Epithelial cell of prostate (primary cell): ENCODE measurements around the gene DRC1.
"Not testable (repeated sequence)": the region's sequence is repeated elsewhere in the genome, so short reads cannot be mapped to it uniquely, and the experiment has no call there.

Source experiments
- DNase-seq: peaks from one replicate; pipeline ENCODE4 v3.0.0-alpha.2; 2011; ENCODE audit warnings: low read depth, low spot score
- H3K27ac ChIP-seq: fragments of 450-650 bp; 2 replicates; pipeline ENCODE4 v1.5.1; 2017; ENCODE audit warnings: mild to moderate bottlenecking

Gene DRC1

GRCh38 chr2:26401739-26402541, at the start of gene DRC1:
Gene DRC1 (plus strand): TSS chr2:26401920. CDS start chr2:26401990, 70 bp downstream.
- no peak for DNase-seq

GRCh38 chr2:26352892-26353291, 48.8 kb upstream of the DRC1 start:
- peak; percentile 76 for DNase-seq
- peak overlapping the region; percentile 46 for H3K27ac ChIP-seq

More at GRCh38 chr2:26401739-26402541, at the start of gene DRC1:
- peak within 1 kb of the TSS; percentile 74 for H3K27ac ChIP-seq

DNA sequence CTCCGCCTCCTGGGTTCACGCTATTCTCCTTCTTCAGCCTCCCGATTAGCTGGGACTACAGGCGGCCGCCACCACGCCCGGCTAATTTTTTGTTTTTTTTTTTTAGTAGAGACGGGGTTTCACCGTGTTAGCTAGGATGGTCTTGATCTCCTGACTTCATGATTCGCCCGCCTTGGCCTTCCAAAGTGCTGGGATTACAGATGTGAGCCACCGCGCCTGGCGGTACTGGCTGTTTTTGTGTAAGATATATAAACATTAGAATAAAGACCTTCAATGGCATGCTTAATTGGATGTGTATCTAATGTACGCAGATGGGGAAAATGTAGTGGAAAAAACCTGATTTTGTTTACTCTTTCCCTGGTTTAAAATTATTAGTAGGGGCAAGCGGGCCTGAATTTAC, 47.3 kb upstream of the DRC1 start:
- H3K27ac ChIP-seq = peak overlapping the region; percentile 86

DNA sequence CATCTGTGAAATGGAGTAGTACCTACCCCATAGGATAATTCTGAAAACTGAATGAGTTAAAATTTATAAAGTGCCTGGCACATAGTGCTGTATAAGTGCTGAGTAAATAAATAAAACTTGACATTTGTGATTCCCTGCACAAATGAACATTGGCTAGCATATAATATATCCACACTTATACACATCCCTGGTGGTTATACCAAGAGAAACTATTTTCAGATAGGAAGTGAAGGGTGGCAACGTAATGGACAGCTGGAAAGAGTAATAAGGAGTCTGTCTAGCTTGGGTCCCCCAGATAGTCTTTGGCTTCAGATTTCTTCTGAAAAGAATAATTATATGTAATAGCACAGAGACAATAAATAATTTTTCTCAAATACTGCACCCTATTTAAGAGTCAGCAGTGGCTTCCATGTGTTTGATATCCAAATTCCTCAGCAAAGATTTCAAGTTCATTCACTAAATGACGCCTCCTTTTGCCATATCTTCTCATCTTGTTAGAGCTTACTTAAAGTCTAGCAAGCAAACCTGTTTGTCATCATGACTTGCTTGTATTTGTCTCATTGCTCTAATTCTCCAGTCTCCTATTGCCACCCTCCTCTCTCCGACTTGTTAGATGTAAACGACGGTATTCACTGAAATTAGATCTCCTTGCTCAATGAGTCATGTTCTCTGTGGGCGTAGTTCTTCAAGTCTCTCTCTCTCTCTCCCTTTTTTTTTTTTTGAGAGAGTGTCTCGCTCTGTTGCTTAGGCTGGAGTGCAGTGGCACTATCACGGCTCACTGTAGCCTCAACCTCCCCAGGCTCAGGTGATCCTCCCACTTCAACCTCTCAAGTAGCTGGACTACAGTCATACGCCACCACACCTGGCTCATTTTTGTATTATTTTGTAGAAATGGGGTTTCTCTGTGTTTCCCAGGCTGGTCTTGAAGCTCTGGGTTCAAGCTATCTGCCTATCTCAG, 46.4 kb upstream of the DRC1 start:
- DNase-seq = peak; percentile 99
- H3K27ac ChIP-seq = peak overlapping the region; percentile 86

More for the DNA sequence above, 47.3 kb upstream of the DRC1 start:
- not testable (repeated sequence) for DNase-seq

DNA sequence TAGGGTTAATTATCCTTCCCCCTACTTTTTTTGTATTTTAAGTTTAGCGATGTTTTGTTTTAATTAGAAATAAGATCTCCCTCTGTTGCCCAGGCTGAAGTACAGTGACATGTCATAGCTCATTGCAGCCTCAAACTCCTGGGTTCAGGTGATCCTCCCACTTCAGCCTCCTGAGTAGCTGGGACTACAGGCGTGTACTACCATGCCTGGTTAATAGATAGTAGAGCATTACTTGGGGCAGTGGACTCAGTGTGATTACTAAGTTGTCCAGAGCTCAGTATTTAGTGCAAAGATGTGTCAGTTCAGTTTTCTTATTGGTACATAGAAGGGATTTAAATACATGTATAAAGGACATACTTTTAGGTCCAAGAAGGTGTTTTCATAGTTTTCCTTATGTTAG, 45.6 kb upstream of the DRC1 start:
- peak overlapping the region; percentile 86 for H3K27ac ChIP-seq

DNA sequence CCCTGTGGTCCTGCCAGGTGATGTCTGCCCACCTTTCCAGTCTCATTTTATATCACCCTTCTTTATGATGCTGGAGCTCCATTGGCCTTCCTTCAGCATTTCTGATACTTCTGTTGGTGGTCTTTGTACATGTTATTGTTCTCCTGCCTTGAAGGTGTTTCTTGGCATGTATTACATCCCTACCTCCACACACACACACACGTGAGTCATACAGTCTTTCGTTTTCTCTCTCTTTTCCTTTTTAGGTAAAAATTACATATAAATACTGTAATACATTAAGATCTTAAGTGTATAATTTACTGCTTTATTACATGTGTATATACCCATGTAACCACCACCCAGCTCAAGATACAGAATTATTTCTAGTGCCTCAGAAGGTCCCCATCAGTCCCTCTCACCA, 44.9 kb upstream of the DRC1 start:
- no peak for DNase-seq
- peak overlapping the region; percentile 86 for H3K27ac ChIP-seq

More for the DNA sequence above, 45.6 kb upstream of the DRC1 start:
- DNase-seq = no peak

GRCh38 chr2:26359886-26360473, 41.7 kb upstream of the DRC1 start:
- no peak for DNase-seq
- H3K27ac ChIP-seq = no peak overlapping the region

- H3K27ac ChIP-seq = peak overlapping the region; percentile 7
- no peak for DNase-seq
Measured at GRCh38 chr2:26363323-26363722, 38.4 kb upstream of the DRC1 start.

- DNase-seq = no peak
- no peak overlapping the region for H3K27ac ChIP-seq
Measured at GRCh38 chr2:26363958-26364357, 37.8 kb upstream of the DRC1 start.

GRCh38 chr2:26364669-26365068, 37.1 kb upstream of the DRC1 start:
- DNase-seq = no peak
- H3K27ac ChIP-seq = no peak overlapping the region

GRCh38 chr2:26366957-26367356, 34.8 kb upstream of the DRC1 start:
- no peak for DNase-seq
- no peak overlapping the region for H3K27ac ChIP-seq

- not testable (repeated sequence) for DNase-seq, H3K27ac ChIP-seq
Measured at GRCh38 chr2:26369664-26370063, 32.1 kb upstream of the DRC1 start.

DNA sequence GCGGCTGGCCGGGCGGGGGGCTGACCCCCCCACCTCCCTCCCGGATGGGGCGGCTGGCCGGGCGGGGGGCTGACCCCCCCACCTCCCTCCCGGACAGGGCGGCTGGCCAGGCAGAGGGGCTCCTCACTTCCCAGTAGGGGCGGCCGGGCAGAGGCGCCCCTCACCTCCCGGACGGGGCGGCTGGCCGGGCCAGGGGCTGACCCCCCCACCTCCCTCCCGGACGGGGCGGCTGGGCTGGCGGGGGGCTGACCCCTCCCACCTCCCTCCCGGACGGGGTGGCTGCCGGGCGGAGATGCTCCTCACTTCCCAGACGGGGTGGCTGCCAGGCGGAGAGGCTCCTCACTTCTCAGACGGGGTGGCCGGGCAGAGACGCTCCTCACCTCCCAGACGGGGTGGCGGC, 30.8 kb upstream of the DRC1 start:
- DNase-seq, H3K27ac ChIP-seq: not testable (repeated sequence)

DNA sequence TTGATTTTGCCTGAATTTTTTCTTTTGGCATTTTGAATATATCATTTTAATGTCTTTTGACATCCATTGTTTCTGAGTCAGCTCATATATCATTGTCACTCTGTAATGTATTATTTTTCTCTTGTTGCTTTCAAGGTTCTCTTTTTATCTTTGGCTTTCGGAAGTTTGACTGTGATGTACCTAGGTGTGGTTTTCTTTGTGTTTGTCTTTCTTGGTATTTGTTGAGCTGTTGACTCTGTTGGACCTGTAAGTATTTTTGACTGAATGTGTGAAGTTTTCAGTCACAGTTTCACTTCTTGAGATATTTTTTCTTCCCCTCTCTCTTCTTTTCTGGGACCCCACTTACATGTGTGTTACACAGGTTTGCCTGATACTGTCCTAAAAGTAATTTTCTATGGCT, 24.9 kb upstream of the DRC1 start:
- no peak overlapping the region for H3K27ac ChIP-seq
- DNase-seq = no peak

- no peak overlapping the region for H3K27ac ChIP-seq
- DNase-seq = no peak
Measured at GRCh38 chr2:26380281-26380680, 21.4 kb upstream of the DRC1 start.

GRCh38 chr2:26382564-26382963, 19.2 kb upstream of the DRC1 start:
- H3K27ac ChIP-seq = no peak overlapping the region
- no peak for DNase-seq

- no peak for DNase-seq
- peak overlapping the region; percentile 6 for H3K27ac ChIP-seq
Measured at GRCh38 chr2:26384183-26384582, 17.5 kb upstream of the DRC1 start.

- no peak overlapping the region for H3K27ac ChIP-seq
- no peak for DNase-seq
Measured at GRCh38 chr2:26384597-26384996, 17.1 kb upstream of the DRC1 start.

DNA sequence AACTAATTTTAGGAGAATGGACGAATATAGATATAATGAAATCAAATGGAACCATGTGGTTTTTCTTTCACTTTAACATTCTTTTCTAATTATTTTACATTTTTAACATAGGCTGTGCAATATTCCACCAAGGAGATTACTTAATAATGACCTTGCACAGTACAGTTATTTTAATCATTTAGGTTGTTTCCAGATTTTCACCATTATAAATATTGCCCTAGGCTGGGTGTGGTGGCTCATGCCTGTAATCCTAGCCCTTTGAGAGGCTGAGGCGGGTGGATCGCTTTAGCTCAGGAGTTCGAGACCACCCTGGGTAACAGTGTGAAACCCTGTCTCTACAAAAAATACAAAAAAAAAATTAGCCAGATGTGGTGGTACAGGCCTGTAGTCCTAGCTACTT, 14.5 kb upstream of the DRC1 start:
- H3K27ac ChIP-seq = no peak overlapping the region
- DNase-seq = no peak

- no peak for DNase-seq
- H3K27ac ChIP-seq = no peak overlapping the region
Measured at GRCh38 chr2:26394694-26395093, 7.0 kb upstream of the DRC1 start.

DNA sequence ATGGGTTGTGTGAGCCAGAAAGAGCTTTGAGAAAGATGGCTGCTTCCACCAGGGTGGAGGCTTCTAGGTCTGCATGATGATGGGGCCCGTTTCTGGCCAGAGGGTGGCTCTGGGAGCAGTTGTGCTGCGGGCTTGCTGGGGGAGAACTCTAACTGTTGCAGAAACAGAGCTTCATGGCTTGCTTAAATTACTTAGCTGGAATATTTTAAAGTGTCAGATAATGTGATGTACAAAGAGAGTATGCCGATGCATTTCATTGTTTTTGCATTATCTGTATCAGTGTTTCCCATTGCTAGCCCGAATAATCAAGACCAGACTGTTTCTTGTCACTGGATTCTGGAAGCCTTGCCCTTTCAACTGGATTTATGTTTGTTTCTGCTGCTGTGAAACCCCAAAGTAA, 6.3 kb upstream of the DRC1 start:
- no peak for DNase-seq
- H3K27ac ChIP-seq = no peak overlapping the region
